Activated B cell treated with CpG ODN at 0.5 μM for 24 hours (primary cell): Measurements from ENCODE around the gene INSIG1. TPM values are rescaled to one million over a fixed set of nuclear protein-coding genes. Genes with fewer than 3 reads are reported as not detected.

Source experiments
- ATAC-seq: fragments of 200-7000 bp; cut with Tn5 transposase; one replicate; pipeline ENCODE4 v1.10.0; 2021; ENCODE audit warnings: low read depth, mild to moderate bottlenecking, moderate library complexity
- CTCF ChIA-PET: fragments of 350-600 bp; sonication (Branson Sonifier 250); formaldehyde crosslinking; loops from one replicate; lab custom pipeline; 2021; ENCODE audit warnings: antibody characterized with exemption; lab: Charles Lee
- POLR2A ChIA-PET: fragments of 350-600 bp; sonication (Branson Sonifier 250); formaldehyde crosslinking; loops from one replicate; lab custom pipeline; 2021; ENCODE audit warnings: antibody characterized with exemption; lab: Charles Lee
- DNase-seq: peaks from one replicate; pipeline ENCODE4 v3.0.0; 2022
- H3K27ac Mint-ChIP-seq: one replicate; pipeline ENCODE4 v1.8.0; 2020; ENCODE audit warnings: mixed read lengths
- H3K27me3 Mint-ChIP-seq: one replicate; pipeline ENCODE4 v1.8.0; 2021; ENCODE audit warnings: mixed read lengths
- H3K36me3 Mint-ChIP-seq: one replicate; pipeline ENCODE4 v1.8.0; 2021; ENCODE audit warnings: low read depth, mixed read lengths
- H3K4me1 Mint-ChIP-seq: one replicate; pipeline ENCODE4 v1.8.0; 2021; ENCODE audit warnings: mixed read lengths
- H3K4me3 Mint-ChIP-seq: one replicate; pipeline ENCODE4 v1.8.0; 2020; ENCODE audit warnings: mild to moderate bottlenecking, mixed read lengths
- H3K9me3 Mint-ChIP-seq: one replicate; pipeline ENCODE4 v1.8.0; 2020; ENCODE audit warnings: mixed read lengths
- CTCF ChIP-seq: fragments of 200-600 bp; IDR thresholded peaks from one replicate; pipeline ENCODE4 v1.8.0; 2022; ENCODE audit warnings: antibody characterized with exemption, mild to moderate bottlenecking
- intact Hi-C: fragments of 100-400 bp; cut with micrococcal nuclease; formaldehyde crosslinking; loops from one replicate; pipeline ENCODE4 v1.15.1; 2024
- total RNA-seq: library from RNA; stranded (reverse); gene quantifications from 2 replicates; pipeline ENCODE4 v1.2.3, GENCODE V29; 2022

INSIG1 gene
- total RNA-seq, 1 donor from 2014 or later = 79.6 TPM

GRCh38 chr7:155262031-155262430 is 35.6 kb upstream of the INSIG1 start:
- ChIA-PET CTCF (interaction anchor here (0.6 kb wide), 1 partner anchor 42 kb away, joined by 3 read pairs; no protein-coding TSS in a partner anchor), POLR2A (no interaction called here)
- no peak for TF ChIP-seq CTCF
- intact Hi-C loops = no loop called here
- no peak overlapping the region for H3K4me3 Mint-ChIP-seq
- H3K27ac Mint-ChIP-seq = no peak overlapping the region
- H3K4me1 Mint-ChIP-seq = no peaks in the 10 kb centered on the region
- ATAC-seq (no peak), DNase-seq (no peak)
- no peaks in the 10 kb centered on the region for H3K27me3 Mint-ChIP-seq
- H3K36me3 Mint-ChIP-seq = no peaks in the 10 kb centered on the region
- no peaks in the 10 kb centered on the region for H3K9me3 Mint-ChIP-seq

- Mint-ChIP-seq H3K4me1 (no peaks in the 10 kb centered on the region), H3K36me3 (no peaks in the 10 kb centered on the region), H3K27me3 (no peaks in the 10 kb centered on the region), H3K4me3 (no peak overlapping the region), H3K9me3 (no peaks in the 10 kb centered on the region), H3K27ac (no peak overlapping the region)
- ATAC-seq (no peak), DNase-seq (no peak)
- ChIA-PET POLR2A (no interaction called here), CTCF (no interaction called here)
- intact Hi-C loops = no loop called here
- TF ChIP-seq CTCF = no peak
Observed at GRCh38 chr7:155263051-155263450, 34.6 kb upstream of the INSIG1 start.

GRCh38 chr7:155263581-155264143 is 34.0 kb upstream of the INSIG1 start:
- CTCF ChIA-PET = no interaction called here
- H3K27me3 Mint-ChIP-seq = no peaks in the 10 kb centered on the region

DNA sequence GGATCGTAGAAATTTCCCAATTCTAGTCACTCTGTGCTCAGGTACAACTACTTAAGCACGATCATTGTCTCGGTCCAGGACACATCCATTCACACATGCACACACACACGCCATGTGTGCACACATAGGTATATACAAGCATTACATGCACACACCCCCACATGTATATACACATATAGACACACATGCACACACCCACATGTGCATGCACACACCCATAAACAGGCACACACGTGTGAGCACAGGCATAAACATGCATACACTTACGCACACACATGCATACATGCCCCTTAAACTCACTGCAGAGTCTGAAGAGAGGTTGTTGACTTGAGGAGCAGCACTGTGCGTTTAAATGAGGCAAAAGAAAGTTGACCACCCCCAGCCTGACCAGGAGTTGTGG is 32.5 kb upstream of the INSIG1 start:
- H3K9me3 Mint-ChIP-seq = no peaks in the 10 kb centered on the region
- H3K4me1 Mint-ChIP-seq = no peaks in the 10 kb centered on the region
- intact Hi-C loops = no loop called here
- ATAC-seq (no peak), DNase-seq (no peak)
- POLR2A ChIA-PET = no interaction called here
- CTCF ChIA-PET = no interaction called here
- no peak overlapping the region for H3K27ac Mint-ChIP-seq
- no peaks in the 10 kb centered on the region for H3K27me3 Mint-ChIP-seq
- no peaks in the 10 kb centered on the region for H3K36me3 Mint-ChIP-seq
- no peak for TF ChIP-seq CTCF
- no peak overlapping the region for H3K4me3 Mint-ChIP-seq

More at GRCh38 chr7:155263581-155264143, 34.0 kb upstream of the INSIG1 start:
- Mint-ChIP-seq H3K4me1 (no peaks in the 10 kb centered on the region), H3K4me3 (no peak overlapping the region), H3K36me3 (no peaks in the 10 kb centered on the region), H3K27ac (no peak overlapping the region), H3K9me3 (no peaks in the 10 kb centered on the region)
- TF ChIP-seq CTCF = no peak
- POLR2A ChIA-PET = no interaction called here
- no peak for ATAC-seq
- intact Hi-C loops = no loop called here
- no peak for DNase-seq

GRCh38 chr7:155265961-155266360 is 31.7 kb upstream of the INSIG1 start:
- CTCF ChIA-PET = no interaction called here
- no peak overlapping the region for H3K27ac Mint-ChIP-seq
- no peaks in the 10 kb centered on the region for H3K9me3 Mint-ChIP-seq
- no peak for ATAC-seq
- intact Hi-C loops = no loop called here
- TF ChIP-seq CTCF = no peak
- peaks cover 2% of the 10 kb centered on the region for H3K27me3 Mint-ChIP-seq
- H3K36me3 Mint-ChIP-seq = no peaks in the 10 kb centered on the region
- POLR2A ChIA-PET = no interaction called here
- DNase-seq = no peak
- no peaks in the 10 kb centered on the region for H3K4me1 Mint-ChIP-seq
- no peak overlapping the region for H3K4me3 Mint-ChIP-seq
